ENCODE measurements around the gene SKI.

The SKI gene

DNA sequence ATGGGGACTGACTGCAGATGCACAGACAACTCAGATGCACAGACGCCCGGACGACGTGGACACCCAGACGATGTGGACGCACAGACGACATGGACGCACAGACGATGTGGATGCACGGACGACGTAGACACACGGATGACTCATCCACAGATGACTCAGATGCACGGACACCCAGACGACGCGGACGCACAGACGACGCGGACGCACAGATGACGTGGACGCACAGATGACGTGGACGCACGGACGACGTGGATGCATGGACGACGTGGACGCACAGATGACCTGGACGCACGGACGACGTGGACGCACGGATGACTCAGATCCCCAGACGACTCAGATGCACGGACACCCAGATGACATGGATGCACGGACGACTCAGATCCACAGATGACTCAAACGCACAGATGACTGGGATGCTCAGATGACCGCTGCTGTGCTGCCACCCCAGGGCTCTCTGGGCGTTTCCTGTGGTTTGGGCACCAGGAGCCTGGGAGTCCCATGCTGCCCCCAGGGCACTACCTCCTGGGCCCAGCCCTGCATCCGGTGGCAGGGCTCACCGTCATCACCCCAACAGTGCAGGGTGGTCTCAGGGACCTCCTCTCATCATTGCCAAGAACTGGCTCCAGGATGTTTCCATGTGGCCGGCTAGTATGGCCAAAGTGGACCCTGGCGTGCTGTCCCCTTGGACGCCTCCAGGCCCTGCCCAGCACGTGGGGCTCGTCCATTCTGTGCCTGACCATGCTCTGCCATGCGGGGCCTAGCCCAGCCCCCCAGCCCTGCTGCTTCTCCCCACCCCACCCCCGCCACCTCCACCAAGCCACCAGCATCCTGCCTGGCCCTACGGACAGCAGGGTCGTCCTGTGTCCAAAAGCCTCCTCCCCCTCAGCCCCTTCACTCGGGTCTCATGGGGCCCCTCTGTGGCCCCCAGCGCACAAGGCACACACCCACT, 47.5 kb upstream of the SKI start:
- no peaks in the 10 kb centered on the region; the same call in 1 of the 2 replicates for H3K27me3 ChIP-seq (ENCODE audit: insufficient read depth, low read length)
- no peak overlapping the region for H3K27ac ChIP-seq (ENCODE audit: low read depth, low read length, poor library complexity, severe bottlenecking)
- H3K9me3 ChIP-seq (ENCODE audit: low read length) = no peaks in the 10 kb centered on the region
- H3K79me2 ChIP-seq (ENCODE audit: insufficient read depth, low read length) = no peaks in the 10 kb centered on the region
- no peaks in the 10 kb centered on the region for H3K9me2 ChIP-seq (ENCODE audit: low read depth, low read length)
- no peaks in the 10 kb centered on the region for H3K36me3 ChIP-seq (ENCODE audit: insufficient read depth, low read length)
- H2AFZ ChIP-seq (ENCODE audit: low read length) = no peak overlapping the region
- H4K20me1 ChIP-seq (ENCODE audit: insufficient read depth, low read length) = no peaks in the 10 kb centered on the region
- TF ChIP-seq, protein P1, sequence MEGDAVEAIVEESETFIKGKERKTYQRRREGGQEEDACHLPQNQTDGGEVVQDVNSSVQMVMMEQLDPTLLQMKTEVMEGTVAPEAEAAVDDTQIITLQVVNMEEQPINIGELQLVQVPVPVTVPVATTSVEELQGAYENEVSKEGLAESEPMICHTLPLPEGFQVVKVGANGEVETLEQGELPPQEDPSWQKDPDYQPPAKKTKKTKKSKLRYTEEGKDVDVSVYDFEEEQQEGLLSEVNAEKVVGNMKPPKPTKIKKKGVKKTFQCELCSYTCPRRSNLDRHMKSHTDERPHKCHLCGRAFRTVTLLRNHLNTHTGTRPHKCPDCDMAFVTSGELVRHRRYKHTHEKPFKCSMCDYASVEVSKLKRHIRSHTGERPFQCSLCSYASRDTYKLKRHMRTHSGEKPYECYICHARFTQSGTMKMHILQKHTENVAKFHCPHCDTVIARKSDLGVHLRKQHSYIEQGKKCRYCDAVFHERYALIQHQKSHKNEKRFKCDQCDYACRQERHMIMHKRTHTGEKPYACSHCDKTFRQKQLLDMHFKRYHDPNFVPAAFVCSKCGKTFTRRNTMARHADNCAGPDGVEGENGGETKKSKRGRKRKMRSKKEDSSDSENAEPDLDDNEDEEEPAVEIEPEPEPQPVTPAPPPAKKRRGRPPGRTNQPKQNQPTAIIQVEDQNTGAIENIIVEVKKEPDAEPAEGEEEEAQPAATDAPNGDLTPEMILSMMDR (IDR thresholded peaks at IDR 0.05; ENCODE audit: low read length) = no peak
- TF ChIP-seq EZH2 (IDR thresholded peaks at IDR 0.05; ENCODE audit: borderline replicate concordance, low read length) = no peak
- no peak overlapping the region for H3K9ac ChIP-seq (ENCODE audit: low read length)
- H3F3A ChIP-seq (ENCODE audit: insufficient read depth, low read length) = no peaks in the 10 kb centered on the region
- H3K4me2 ChIP-seq (ENCODE audit: low read length) = no peak overlapping the region
- no peaks in the 10 kb centered on the region for H3K4me1 ChIP-seq (ENCODE audit: insufficient read depth, low read length, severe bottlenecking)
- no peak overlapping the region for H3K4me3 ChIP-seq (ENCODE audit: low read depth, low read length, poor library complexity, severe bottlenecking)

DNA sequence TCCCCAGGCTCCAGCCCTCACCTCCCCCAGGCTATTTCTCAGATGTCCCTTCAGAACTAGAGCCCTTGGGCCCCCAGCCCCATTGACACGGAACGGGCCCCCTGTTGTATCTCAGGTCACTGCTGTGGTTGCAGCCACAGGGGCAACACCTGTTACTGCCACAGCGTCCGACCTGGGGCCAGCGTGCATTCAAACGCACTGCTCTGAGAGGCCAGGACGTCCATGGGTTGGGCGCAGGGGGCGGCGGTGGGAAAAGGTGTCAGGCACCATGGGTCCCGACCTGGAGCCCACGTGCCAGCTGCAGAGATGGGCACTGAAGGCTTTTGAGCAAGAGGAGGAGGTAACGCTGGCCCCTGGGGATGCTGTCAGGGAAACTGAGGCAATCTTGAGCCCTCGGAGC, 46.8 kb upstream of the SKI start:
- Histone ChIP-seq H3K27me3 (ENCODE audit: insufficient read depth, low read length) (no peaks in the 10 kb centered on the region; the same call in 1 of the 2 replicates), H3F3A (ENCODE audit: insufficient read depth, low read length) (no peaks in the 10 kb centered on the region), H3K4me3 (ENCODE audit: low read depth, low read length, poor library complexity, severe bottlenecking) (no peak overlapping the region), H3K9ac (ENCODE audit: low read length) (no peak overlapping the region), H3K4me2 (ENCODE audit: low read length) (no peak overlapping the region), H3K36me3 (ENCODE audit: insufficient read depth, low read length) (no peaks in the 10 kb centered on the region), H3K9me3 (ENCODE audit: low read length) (no peaks in the 10 kb centered on the region), H3K4me1 (ENCODE audit: insufficient read depth, low read length, severe bottlenecking) (no peaks in the 10 kb centered on the region), H3K27ac (ENCODE audit: low read depth, low read length, poor library complexity, severe bottlenecking) (no peak overlapping the region), H3K9me2 (ENCODE audit: low read depth, low read length) (no peaks in the 10 kb centered on the region), H2AFZ (ENCODE audit: low read length) (no peak overlapping the region), H4K20me1 (ENCODE audit: insufficient read depth, low read length) (no peaks in the 10 kb centered on the region), H3K79me2 (ENCODE audit: insufficient read depth, low read length) (no peaks in the 10 kb centered on the region)
- no peak for TF ChIP-seq EZH2 (IDR thresholded peaks at IDR 0.05; ENCODE audit: borderline replicate concordance, low read length)
- TF ChIP-seq, protein P1 (IDR thresholded peaks at IDR 0.05; ENCODE audit: low read length) = no peak

DNA sequence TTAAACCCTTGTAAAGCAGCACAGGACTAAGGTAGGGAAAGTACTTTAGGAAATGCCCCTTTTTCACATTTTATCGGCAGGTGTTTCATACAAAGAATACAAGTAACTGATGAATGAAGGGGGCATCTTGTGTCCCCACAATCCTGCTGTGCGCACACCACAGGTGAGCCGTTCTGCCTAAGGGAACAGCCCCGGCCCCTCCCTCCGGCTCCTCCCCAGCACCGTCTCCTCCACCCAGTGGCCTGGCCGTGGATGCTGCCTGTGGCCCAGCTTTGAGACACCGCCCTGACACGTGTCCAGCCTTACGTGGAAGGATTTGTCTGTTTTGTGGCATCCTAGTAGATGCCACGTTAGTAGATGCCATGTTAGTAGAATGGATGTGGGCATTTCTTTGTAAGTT, 46.4 kb upstream of the SKI start:
- no peaks in the 10 kb centered on the region for H4K20me1 ChIP-seq (ENCODE audit: insufficient read depth, low read length)
- no peak overlapping the region for H3K4me3 ChIP-seq (ENCODE audit: low read depth, low read length, poor library complexity, severe bottlenecking)
- TF ChIP-seq EZH2 (IDR thresholded peaks at IDR 0.05; ENCODE audit: borderline replicate concordance, low read length) = no peak
- TF ChIP-seq, protein P1 (IDR thresholded peaks at IDR 0.05; ENCODE audit: low read length) = no peak
- H3K79me2 ChIP-seq (ENCODE audit: insufficient read depth, low read length) = no peaks in the 10 kb centered on the region
- H3F3A ChIP-seq (ENCODE audit: insufficient read depth, low read length) = no peaks in the 10 kb centered on the region
- no peaks in the 10 kb centered on the region for H3K4me1 ChIP-seq (ENCODE audit: insufficient read depth, low read length, severe bottlenecking)
- no peaks in the 10 kb centered on the region for H3K9me3 ChIP-seq (ENCODE audit: low read length)
- no peaks in the 10 kb centered on the region for H3K9me2 ChIP-seq (ENCODE audit: low read depth, low read length)
- H2AFZ ChIP-seq (ENCODE audit: low read length) = no peak overlapping the region
- H3K27me3 ChIP-seq (ENCODE audit: insufficient read depth, low read length) = no peaks in the 10 kb centered on the region; the same call in 1 of the 2 replicates
- H3K27ac ChIP-seq (ENCODE audit: low read depth, low read length, poor library complexity, severe bottlenecking) = no peak overlapping the region
- no peaks in the 10 kb centered on the region for H3K36me3 ChIP-seq (ENCODE audit: insufficient read depth, low read length)
- no peak overlapping the region for H3K9ac ChIP-seq (ENCODE audit: low read length)
- no peak overlapping the region for H3K4me2 ChIP-seq (ENCODE audit: low read length)

Data from OCI-LY1 (cell line).